IPS DF 6.9 (cell line): ENCODE measurements around the gene KDM2A.
"Not testable (repeated sequence)": the region's sequence is repeated elsewhere in the genome, so short reads cannot be mapped to it uniquely, and the experiment has no call there.

ENCODE experiments used
- DNase-seq: peaks from one replicate; pipeline ENCODE4 v3.0.0-alpha.2; 2013; ENCODE audit warnings: low read depth, low spot score
- H3K27ac ChIP-seq: one replicate; pipeline ENCODE4 v1.5.1; 2013; ENCODE audit warnings: low read length, control low read depth
- H3K27me3 ChIP-seq: 2 replicates; pipeline ENCODE4 v1.6.1; 2013; ENCODE audit warnings: mild to moderate bottlenecking, low read length; ENCODE audit not compliant: control insufficient read depth, insufficient read depth
- H3K36me3 ChIP-seq: 2 replicates; pipeline ENCODE4 v1.6.1; 2013; ENCODE audit warnings: low read length; ENCODE audit not compliant: control insufficient read depth, insufficient read depth
- H3K4me1 ChIP-seq: 2 replicates; pipeline ENCODE4 v1.6.1; 2013; ENCODE audit warnings: low read length; ENCODE audit not compliant: control insufficient read depth, insufficient read depth
- H3K4me3 ChIP-seq: 2 replicates; pipeline ENCODE4 v1.5.1; 2013; ENCODE audit warnings: mild to moderate bottlenecking, low read length
- H3K9me3 ChIP-seq: 2 replicates; pipeline ENCODE4 v1.6.1; 2013; ENCODE audit warnings: low read length, inconsistent platforms; ENCODE audit not compliant: control insufficient read depth, insufficient read depth
- WGBS: extraction: QIAGEN DNeasy Blood & Tissue Kit; methylation state at CpG from one replicate; pipeline ENCODE4 v1.1.7; 2013; ENCODE audit warnings: mixed read lengths, missing lambda C conversion rate; ENCODE audit not compliant: insufficient read length, insufficient coverage; 5-methylcytosine and 5-hydroxymethylcytosine counted together

KDM2A gene

GRCh38 chr11:67197606-67198005, 78.5 kb downstream of the KDM2A start:
- no peaks in the 10 kb centered on the region for H3K27me3 ChIP-seq
- no peaks in the 10 kb centered on the region for H3K4me1 ChIP-seq
- no peaks in the 10 kb centered on the region for H3K36me3 ChIP-seq
- no peaks in the 10 kb centered on the region for H3K9me3 ChIP-seq
- no peak overlapping the region for H3K4me3 ChIP-seq
- no peak overlapping the region for H3K27ac ChIP-seq
- DNase-seq = no peak
- no CpG with 5 or more reads among the region's 1 CpG for WGBS

GRCh38 chr11:67198781-67199180, 79.7 kb downstream of the KDM2A start:
- DNase-seq, H3K36me3 ChIP-seq, H3K4me1 ChIP-seq, H3K27ac ChIP-seq, H3K27me3 ChIP-seq, H3K4me3 ChIP-seq, H3K9me3 ChIP-seq: not testable (repeated sequence)
- WGBS = no CpG with 5 or more reads among the region's 3 CpGs

- no peaks in the 10 kb centered on the region for H3K27me3 ChIP-seq
- H3K9me3 ChIP-seq = no peaks in the 10 kb centered on the region
- H3K36me3 ChIP-seq = no peaks in the 10 kb centered on the region
- no peak for DNase-seq
- H3K27ac ChIP-seq = no peak overlapping the region
- no peak overlapping the region for H3K4me3 ChIP-seq
- no peaks in the 10 kb centered on the region for H3K4me1 ChIP-seq
Measured at GRCh38 chr11:67199751-67200150, 80.7 kb downstream of the KDM2A start.

GRCh38 chr11:67202028-67202427, 83.0 kb downstream of the KDM2A start:
- Histone ChIP-seq H3K27me3 (no peaks in the 10 kb centered on the region), H3K4me3 (no peak overlapping the region), H3K27ac (no peak overlapping the region), H3K9me3 (no peaks in the 10 kb centered on the region; the same call in 1 of the 2 replicates), H3K36me3 (no peaks in the 10 kb centered on the region), H3K4me1 (no peaks in the 10 kb centered on the region)
- WGBS = 100% methylated on average over 2 of the region's 3 CpGs
- no peak for DNase-seq

GRCh38 chr11:67204822-67205221, 85.8 kb downstream of the KDM2A start:
- Histone ChIP-seq H3K36me3 (peaks cover 5% of the 10 kb centered on the region; the same call in 1 of the 2 replicates), H3K27ac (no peak overlapping the region), H3K9me3 (no peaks in the 10 kb centered on the region; the same call in 1 of the 2 replicates), H3K4me3 (no peak overlapping the region), H3K27me3 (no peaks in the 10 kb centered on the region), H3K4me1 (no peaks in the 10 kb centered on the region)
- WGBS = no CpG with 5 or more reads among the region's 3 CpGs
- no peak for DNase-seq

- H3K9me3 ChIP-seq, DNase-seq, H3K4me3 ChIP-seq, H3K36me3 ChIP-seq, H3K27ac ChIP-seq, H3K27me3 ChIP-seq, H3K4me1 ChIP-seq: not testable (repeated sequence)
- no CpG with 5 or more reads among the region's 6 CpGs for WGBS
Measured at GRCh38 chr11:67209222-67209621, 90.2 kb downstream of the KDM2A start.

GRCh38 chr11:67211656-67212436, 92.8 kb downstream of the KDM2A start:
- H3K36me3 ChIP-seq = peaks cover 6% of the 10 kb centered on the region; the same call in 1 of the 2 replicates
- H3K27me3 ChIP-seq = no peaks in the 10 kb centered on the region
- no peaks in the 10 kb centered on the region for H3K4me1 ChIP-seq
- no CpG with 5 or more reads among the region's 2 CpGs for WGBS
- H3K4me3 ChIP-seq = no peak overlapping the region
- no peak overlapping the region for H3K27ac ChIP-seq
- no peak for DNase-seq
- no peaks in the 10 kb centered on the region for H3K9me3 ChIP-seq

GRCh38 chr11:67213178-67213621, 94.1 kb downstream of the KDM2A start:
- Histone ChIP-seq H3K36me3 (peaks cover 2% of the 10 kb centered on the region; the same call in 1 of the 2 replicates), H3K27me3 (no peaks in the 10 kb centered on the region), H3K9me3 (no peaks in the 10 kb centered on the region), H3K4me1 (no peaks in the 10 kb centered on the region), H3K27ac (no peak overlapping the region), H3K4me3 (no peak overlapping the region)
- WGBS = no CpG with 5 or more reads among the region's 5 CpGs
- DNase-seq = no peak

GRCh38 chr11:67227726-67228125, 108.7 kb downstream of the KDM2A start:
- no CpG with 5 or more reads among the region's 8 CpGs for WGBS
- Histone ChIP-seq H3K36me3 (peaks cover 16% of the 10 kb centered on the region), H3K27me3 (no peaks in the 10 kb centered on the region), H3K4me3 (no peak overlapping the region), H3K27ac (no peak overlapping the region), H3K9me3 (no peaks in the 10 kb centered on the region), H3K4me1 (no peaks in the 10 kb centered on the region)
- no peak for DNase-seq

GRCh38 chr11:67230406-67230805, 111.3 kb downstream of the KDM2A start:
- Histone ChIP-seq H3K27ac (no peak overlapping the region), H3K9me3 (no peaks in the 10 kb centered on the region), H3K4me3 (no peak overlapping the region), H3K36me3 (peaks cover 16% of the 10 kb centered on the region), H3K4me1 (no peaks in the 10 kb centered on the region), H3K27me3 (no peaks in the 10 kb centered on the region)
- WGBS = no CpG with 5 or more reads among the region's 3 CpGs
- DNase-seq = no peak

GRCh38 chr11:67230886-67231285, 111.8 kb downstream of the KDM2A start:
- DNase-seq = no peak
- Histone ChIP-seq H3K36me3 (peaks cover 16% of the 10 kb centered on the region), H3K4me1 (no peaks in the 10 kb centered on the region), H3K9me3 (no peaks in the 10 kb centered on the region), H3K27me3 (no peaks in the 10 kb centered on the region), H3K4me3 (no peak overlapping the region), H3K27ac (no peak overlapping the region)
- WGBS = no CpG with 5 or more reads among the region's 1 CpG
